GM12878 (cell line): Measurements from ENCODE around the gene PRDM16. TPM values are rescaled to one million over a fixed set of nuclear protein-coding genes. Genes with fewer than 3 reads are reported as not detected.

Source experiments
- ATAC-seq: fragments of 200-7000 bp; cut with Tn5 transposase; 3 replicates; pipeline ENCODE4 v1.9.1; 2020; ENCODE audit warnings: mild to moderate bottlenecking, moderate library complexity
- BruUV-seq: library from RNA; stranded (reverse); fragments of 400-500 nt; replicated peaks from 2 replicates; lab custom pipeline; 2021; lab: Mats Ljungman, UMichigan
- CTCF ChIA-PET: fragments of 300-600 bp; sonication (Branson Sonifier 250); formaldehyde crosslinking; extraction: SDS; loops from one replicate; lab custom pipeline; 2021; ENCODE audit warnings: inconsistent platforms; lab: Yijun Ruan, JAX
- POLR2A ChIA-PET: fragments of 350-600 bp; formaldehyde crosslinking; extraction: SDS; loops from one replicate; lab custom pipeline; 2021; ENCODE audit warnings: inconsistent platforms; lab: Charles Lee
- RAD21 ChIA-PET: fragments of 300-600 bp; sonication (Branson Sonifier 250); formaldehyde crosslinking; loops from one replicate; lab custom pipeline; 2023; ENCODE audit warnings: antibody characterized with exemption; ENCODE audit not compliant: unreplicated experiment; lab: Charles Lee
- SMC1A ChIA-PET: fragments of 300-600 bp; sonication (Branson Sonifier 250); formaldehyde crosslinking; loops from one replicate; lab custom pipeline; 2023; ENCODE audit not compliant: unreplicated experiment, uncharacterized antibody; lab: Charles Lee
- DNase-seq: peaks from one replicate; pipeline ENCODE4 v3.0.0-alpha.2; 2011; ENCODE audit warnings: low read depth, low spot score
- FAIRE-seq: peaks from 3 replicates; lab custom pipeline; 2011; peaks lifted over from hg19 to GRCh38; lab: Jason Lieb, UNC
- H2AFZ ChIP-seq: 2 replicates; pipeline ENCODE4 v1.6.0; 2011; ENCODE audit warnings: low read depth, low read length, control low read depth; ENCODE audit not compliant: control insufficient read depth
- H3K27ac ChIP-seq: 2 replicates; pipeline ENCODE4 v1.5.1; 2011; ENCODE audit warnings: control low read depth; ENCODE audit not compliant: control insufficient read depth, insufficient read depth
- H3K27me3 ChIP-seq, 2 experiments: replicated peaks in 1 of 2; 2 replicates each; pipeline versions ENCODE4 v1.6.0 to v1.6.1; 2011; ENCODE audit warnings: low read length in 1 of 2; ENCODE audit not compliant: control insufficient read depth in 2 of 2, insufficient read depth in 2 of 2
- H3K36me3 ChIP-seq, 2 experiments: 2 replicates each; pipeline ENCODE4 v1.5.1; 2011; ENCODE audit warnings: low read length in 1 of 2; ENCODE audit not compliant: control insufficient read depth in 2 of 2, insufficient read depth in 2 of 2
- H3K4me1 ChIP-seq: 2 replicates; pipeline ENCODE4 v1.6.1; 2011; ENCODE audit warnings: mild to moderate bottlenecking, low read length, moderate library complexity, mixed read lengths; ENCODE audit not compliant: control insufficient read depth, insufficient read depth
- H3K4me2 ChIP-seq: 2 replicates; pipeline ENCODE4 v1.6.0; 2011; ENCODE audit warnings: control low read depth; ENCODE audit not compliant: control insufficient read depth, insufficient read depth
- H3K4me3 ChIP-seq: fragments of 200-600 bp; sonication (generic); 2 replicates; pipeline ENCODE4 v1.5.1; 2016
- H3K79me2 ChIP-seq: 2 replicates; pipeline ENCODE4 v1.6.0; 2011; ENCODE audit warnings: low read length; ENCODE audit not compliant: control insufficient read depth, insufficient read depth
- H3K9ac ChIP-seq: 2 replicates; pipeline ENCODE4 v1.8.0; 2011; ENCODE audit warnings: low read length, control low read depth, mixed read lengths; ENCODE audit not compliant: control insufficient read depth, insufficient read depth
- H3K9me3 ChIP-seq: replicated peaks from 3 replicates; pipeline ENCODE4 v1.5.1; 2011; ENCODE audit warnings: mild to moderate bottlenecking, low read length; ENCODE audit not compliant: control insufficient read depth, insufficient read depth
- H4K20me1 ChIP-seq: 2 replicates; pipeline ENCODE4 v1.6.0; 2011; ENCODE audit not compliant: control insufficient read depth, insufficient read depth
- BCL3 ChIP-seq: IDR thresholded peaks from 2 replicates; pipeline ENCODE4 v1.6.1; 2011; ENCODE audit warnings: borderline replicate concordance, low read depth, mild to moderate bottlenecking, moderate library complexity, low read length; ENCODE audit not compliant: insufficient read depth, poor library complexity, severe bottlenecking
- DPF2 ChIP-seq: fragments of 450-650 bp; IDR thresholded peaks from 2 replicates; pipeline ENCODE4 v1.6.1; 2017; ENCODE audit warnings: mild to moderate bottlenecking
- REST ChIP-seq: IDR thresholded peaks from 2 replicates; pipeline ENCODE4 v1.6.1; 2012; ENCODE audit warnings: mild to moderate bottlenecking, low read depth, low read length
- SP1 ChIP-seq: IDR thresholded peaks from one replicate; pipeline ENCODE4 v1.6.1; 2011; ENCODE audit warnings: low read depth, low read length
- TCF12 ChIP-seq: IDR thresholded peaks from 2 replicates; pipeline ENCODE4 v1.6.1; 2011; ENCODE audit warnings: low read depth, mild to moderate bottlenecking, low read length
- ZNF24 ChIP-seq: fragments of 450-650 bp; IDR thresholded peaks from 2 replicates; pipeline ENCODE4 v1.6.1; 2017; ENCODE audit warnings: antibody characterized with exemption, mild to moderate bottlenecking
- WGBS: methylation state at CpG from one replicate; pipeline ENCODE4 v1.1.6; 2016; ENCODE audit warnings: low lambda C conversion rate; ENCODE audit not compliant: insufficient replicate concordance, insufficient coverage; ENCODE audit errors: missing lambda C conversion rate; 5-methylcytosine and 5-hydroxymethylcytosine counted together
- in situ Hi-C: fragments of 300-500 bp; cut with MboI; formaldehyde crosslinking; loops from 9 replicates; pipeline ENCODE4 v1.14.3; 2018; ENCODE audit warnings: mixed read lengths
- intact Hi-C: fragments of 100-400 bp; cut with micrococcal nuclease; formaldehyde crosslinking; loops from one replicate; pipeline ENCODE4 v1.14.2; 2022; ENCODE audit not compliant: unreplicated experiment
- polyA plus RNA-seq, 11 experiments: library from polyadenylated mRNA; depleted of rRNA in 4 of 11; unstranded in 6 of 11; stranded (reverse) in 5 of 11; fragments of >200 nt; fragmentation: Nextera tagmentation in 4 of 11; fragmentation: Illumina TruSeq in 1 of 11; extraction: Ambion mirVana in 4 of 11; extraction: Trizol in 1 of 11; gene quantifications; 1 replicate in 1 of 11; 2 replicates in 10 of 11; pipeline versions ENCODE4 v1.2.1 to v1.2.3, GENCODE V29; 2011 to 2016; ENCODE audit warnings: inconsistent platforms in 2 of 11, missing spikeins in 2 of 11, low read depth in 1 of 11
- total RNA-seq, 4 experiments: library from RNA; depleted of rRNA in 3 of 4; stranded (reverse); fragments of >200 nt in 3 of 4; fragmentation: Illumina TruSeq in 1 of 4; extraction: Trizol in 1 of 4; gene quantifications; 2 replicates each; pipeline versions ENCODE4 v1.2.1 to v1.2.3, GENCODE V29; 2013 to 2021
- TF ChIP-seq, protein P1 (sequence below): fragments of 450-650 bp; formaldehyde crosslinking; IDR thresholded peaks from 2 replicates; pipeline ENCODE4 v1.4.0; 2022; ENCODE audit warnings: mild to moderate bottlenecking, moderate library complexity
- TF ChIP-seq, protein P2 (sequence below): IDR thresholded peaks from 2 replicates; pipeline ENCODE4 v1.6.1; 2011; ENCODE audit warnings: borderline replicate concordance, low read depth, mild to moderate bottlenecking, moderate library complexity, mixed read lengths, low read length; ENCODE audit not compliant: insufficient read depth; ENCODE audit errors: extremely low read length
- TF ChIP-seq, protein P3 (sequence below), 3 experiments: IDR thresholded peaks in 2 of 3; conservative IDR thresholded peaks in 1 of 3; 2 replicates each; pipeline ENCODE4 v1.5.1; 2011; ENCODE audit warnings: low read depth in 3 of 3, low read length in 3 of 3, mild to moderate bottlenecking in 3 of 3, control low read depth in 2 of 3, moderate library complexity in 2 of 3, inconsistent platforms in 1 of 3, mixed read lengths in 1 of 3; ENCODE audit not compliant: control insufficient read depth in 2 of 3, insufficient read depth in 1 of 3; ENCODE audit errors: extremely low read depth in 1 of 3

The PRDM16 gene
- total and polyA plus RNA-seq, 10 of the 15 experiments (the other 5 are each of a cell fraction or from before 2014, with no cell fraction given), result 0.03 TPM; not detected in 9

DNA sequence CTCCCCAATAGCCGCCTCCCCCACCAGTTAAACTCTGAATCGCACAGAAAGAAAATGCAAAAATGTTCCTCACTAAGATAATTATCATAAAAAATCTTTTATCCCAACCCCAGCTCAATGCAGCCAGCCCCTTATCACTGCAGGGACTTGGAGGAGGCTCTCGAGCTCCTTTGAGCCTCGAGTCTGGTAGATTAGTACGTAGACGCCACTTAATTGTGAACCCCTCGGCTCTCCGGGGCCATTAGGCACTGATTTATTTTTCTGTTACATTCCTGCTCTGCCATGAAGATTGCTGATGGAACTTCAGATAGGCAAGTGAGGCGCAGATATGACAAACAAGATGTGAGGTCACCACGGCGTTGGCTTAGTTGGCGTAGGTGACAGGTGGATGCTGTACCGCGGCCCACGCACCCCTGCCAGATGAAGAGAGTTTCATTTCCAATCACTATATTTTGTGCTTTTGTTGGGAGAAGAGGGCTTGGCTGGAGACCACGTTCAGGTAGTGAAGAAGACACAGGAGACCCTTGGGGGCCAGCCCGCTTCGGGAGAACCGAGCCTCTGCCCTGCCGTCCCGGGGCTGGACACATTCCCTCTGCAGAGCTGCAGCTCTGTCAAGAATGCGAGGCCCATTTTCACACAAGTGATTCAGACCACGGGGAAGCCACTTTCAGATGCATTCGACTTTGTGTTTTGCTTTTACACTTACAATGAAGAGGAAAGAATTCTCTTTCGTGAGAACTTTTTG lies 329.6 kb downstream of the PRDM16 start (continued):
- TF ChIP-seq, protein P1, sequence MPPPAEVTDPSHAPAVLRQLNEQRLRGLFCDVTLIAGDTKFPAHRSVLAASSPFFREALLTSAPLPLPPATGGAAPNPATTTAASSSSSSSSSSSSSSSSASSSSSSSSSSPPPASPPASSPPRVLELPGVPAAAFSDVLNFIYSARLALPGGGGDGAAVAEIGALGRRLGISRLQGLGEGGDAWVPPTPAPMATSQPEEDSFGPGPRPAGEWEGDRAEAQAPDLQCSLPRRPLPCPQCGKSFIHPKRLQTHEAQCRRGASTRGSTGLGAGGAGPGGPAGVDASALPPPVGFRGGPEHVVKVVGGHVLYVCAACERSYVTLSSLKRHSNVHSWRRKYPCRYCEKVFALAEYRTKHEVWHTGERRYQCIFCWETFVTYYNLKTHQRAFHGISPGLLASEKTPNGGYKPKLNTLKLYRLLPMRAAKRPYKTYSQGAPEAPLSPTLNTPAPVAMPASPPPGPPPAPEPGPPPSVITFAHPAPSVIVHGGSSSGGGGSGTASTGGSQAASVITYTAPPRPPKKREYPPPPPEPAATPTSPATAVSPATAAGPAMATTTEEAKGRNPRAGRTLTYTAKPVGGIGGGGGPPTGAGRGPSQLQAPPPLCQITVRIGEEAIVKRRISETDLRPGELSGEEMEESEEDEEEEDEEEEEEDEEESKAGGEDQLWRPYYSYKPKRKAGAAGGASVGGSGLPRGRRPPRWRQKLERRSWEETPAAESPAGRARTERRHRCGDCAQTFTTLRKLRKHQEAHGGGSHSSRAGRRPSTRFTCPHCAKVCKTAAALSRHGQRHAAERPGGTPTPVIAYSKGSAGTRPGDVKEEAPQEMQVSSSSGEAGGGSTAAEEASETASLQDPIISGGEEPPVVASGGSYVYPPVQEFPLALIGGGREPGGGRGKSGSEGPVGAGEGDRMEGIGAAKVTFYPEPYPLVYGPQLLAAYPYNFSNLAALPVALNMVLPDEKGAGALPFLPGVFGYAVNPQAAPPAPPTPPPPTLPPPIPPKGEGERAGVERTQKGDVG, result no peak

DNA sequence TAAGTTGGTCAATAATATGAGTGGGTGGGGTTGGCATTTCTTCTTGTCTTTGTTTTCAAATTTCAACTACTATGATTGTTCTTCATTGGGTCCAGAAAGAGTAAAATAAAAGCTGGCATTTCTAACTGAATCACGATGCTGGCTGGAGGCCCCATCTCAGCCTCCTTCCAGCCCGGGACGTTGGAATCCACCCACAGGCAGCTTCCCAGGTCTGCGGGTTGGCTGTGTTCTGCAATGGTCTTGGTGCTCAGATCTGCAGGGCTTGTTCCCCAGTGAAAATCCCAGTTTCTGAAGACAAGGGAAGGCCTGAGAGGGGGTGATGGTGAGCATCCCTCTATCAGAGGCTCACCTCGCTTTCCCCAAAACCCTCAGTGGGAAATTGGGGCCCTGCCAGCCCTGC lies 330.7 kb downstream of the PRDM16 start:
- Histone ChIP-seq H3K27me3 (no peaks in the 10 kb centered on the region; a peak in 2 of 4 replicates), H2AFZ (no peak overlapping the region), H3K36me3 (no peaks in the 10 kb centered on the region; a peak in 1 of 4 replicates), H3K27ac (no peak overlapping the region), H3K4me2 (no peak overlapping the region), H3K4me1 (no peaks in the 10 kb centered on the region), H4K20me1 (no peaks in the 10 kb centered on the region), H3K9ac (no peak overlapping the region), H3K79me2 (no peaks in the 10 kb centered on the region), H3K9me3 (no peaks in the 10 kb centered on the region), H3K4me3 (no peak overlapping the region)
- no peak for DNase-seq
- CTCF ChIA-PET, result no interaction called here
- ATAC-seq, result no peak
- no peak for FAIRE-seq
- POLR2A ChIA-PET, result no interaction called here
- intact Hi-C loops, result no loop called here
- BruUV-seq, result no TSS peak
- SMC1A ChIA-PET, result no interaction called here
- RAD21 ChIA-PET, result no interaction called here
- 6% methylated on average over 5 of the region's 5 CpGs for WGBS
- in situ Hi-C loops, result no loop called here
- TF ChIP-seq ZNF24, result no peak
- no peak for TF ChIP-seq DPF2
- TF ChIP-seq, protein P2, sequence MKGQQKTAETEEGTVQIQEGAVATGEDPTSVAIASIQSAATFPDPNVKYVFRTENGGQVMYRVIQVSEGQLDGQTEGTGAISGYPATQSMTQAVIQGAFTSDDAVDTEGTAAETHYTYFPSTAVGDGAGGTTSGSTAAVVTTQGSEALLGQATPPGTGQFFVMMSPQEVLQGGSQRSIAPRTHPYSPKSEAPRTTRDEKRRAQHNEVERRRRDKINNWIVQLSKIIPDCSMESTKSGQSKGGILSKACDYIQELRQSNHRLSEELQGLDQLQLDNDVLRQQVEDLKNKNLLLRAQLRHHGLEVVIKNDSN, result no peak
- no peak for TF ChIP-seq REST
- TF ChIP-seq, protein P3, sequence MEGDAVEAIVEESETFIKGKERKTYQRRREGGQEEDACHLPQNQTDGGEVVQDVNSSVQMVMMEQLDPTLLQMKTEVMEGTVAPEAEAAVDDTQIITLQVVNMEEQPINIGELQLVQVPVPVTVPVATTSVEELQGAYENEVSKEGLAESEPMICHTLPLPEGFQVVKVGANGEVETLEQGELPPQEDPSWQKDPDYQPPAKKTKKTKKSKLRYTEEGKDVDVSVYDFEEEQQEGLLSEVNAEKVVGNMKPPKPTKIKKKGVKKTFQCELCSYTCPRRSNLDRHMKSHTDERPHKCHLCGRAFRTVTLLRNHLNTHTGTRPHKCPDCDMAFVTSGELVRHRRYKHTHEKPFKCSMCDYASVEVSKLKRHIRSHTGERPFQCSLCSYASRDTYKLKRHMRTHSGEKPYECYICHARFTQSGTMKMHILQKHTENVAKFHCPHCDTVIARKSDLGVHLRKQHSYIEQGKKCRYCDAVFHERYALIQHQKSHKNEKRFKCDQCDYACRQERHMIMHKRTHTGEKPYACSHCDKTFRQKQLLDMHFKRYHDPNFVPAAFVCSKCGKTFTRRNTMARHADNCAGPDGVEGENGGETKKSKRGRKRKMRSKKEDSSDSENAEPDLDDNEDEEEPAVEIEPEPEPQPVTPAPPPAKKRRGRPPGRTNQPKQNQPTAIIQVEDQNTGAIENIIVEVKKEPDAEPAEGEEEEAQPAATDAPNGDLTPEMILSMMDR (IDR thresholded peaks at IDR 0.05 in 2 of 3, conservative IDR thresholded peaks at IDR 0.05 in 1 of 3; ENCODE audit: control insufficient read depth in 2 of 3, extremely low read depth in 1 of 3, insufficient read depth in 1 of 3, low read depth in 3 of 3, low read length in 3 of 3), result no peak
- TF ChIP-seq BCL3, result no peak
- TF ChIP-seq SP1, result no peak
- no peak for TF ChIP-seq TCF12
